GM06990 (cell line): ENCODE results near the gene CABLES2.

Experiments used
- DNase-seq: peaks from one replicate; pipeline ENCODE4 v3.0.0-alpha.2; 2011; ENCODE audit not compliant: insufficient read length; ENCODE audit errors: extremely low read depth
- H3K27me3 ChIP-seq: replicated peaks from 2 replicates; pipeline ENCODE4 v1.6.0; 2011; ENCODE audit warnings: low read length; ENCODE audit not compliant: control insufficient read depth, insufficient read depth
- H3K36me3 ChIP-seq: 2 replicates; pipeline ENCODE4 v1.5.1; 2011; ENCODE audit warnings: low read length; ENCODE audit not compliant: control insufficient read depth, insufficient read depth
- H3K4me3 ChIP-seq: replicated peaks from 2 replicates; pipeline ENCODE4 v1.5.1; 2011; ENCODE audit warnings: low read depth, mild to moderate bottlenecking, control low read depth, low read length
- CTCF ChIP-seq: IDR thresholded peaks from 2 replicates; pipeline ENCODE4 v1.5.1; 2011; ENCODE audit warnings: low read length, control low read depth, mild to moderate bottlenecking, inconsistent platforms; ENCODE audit not compliant: insufficient read depth, poor library complexity, severe bottlenecking

CABLES2 gene

DNA sequence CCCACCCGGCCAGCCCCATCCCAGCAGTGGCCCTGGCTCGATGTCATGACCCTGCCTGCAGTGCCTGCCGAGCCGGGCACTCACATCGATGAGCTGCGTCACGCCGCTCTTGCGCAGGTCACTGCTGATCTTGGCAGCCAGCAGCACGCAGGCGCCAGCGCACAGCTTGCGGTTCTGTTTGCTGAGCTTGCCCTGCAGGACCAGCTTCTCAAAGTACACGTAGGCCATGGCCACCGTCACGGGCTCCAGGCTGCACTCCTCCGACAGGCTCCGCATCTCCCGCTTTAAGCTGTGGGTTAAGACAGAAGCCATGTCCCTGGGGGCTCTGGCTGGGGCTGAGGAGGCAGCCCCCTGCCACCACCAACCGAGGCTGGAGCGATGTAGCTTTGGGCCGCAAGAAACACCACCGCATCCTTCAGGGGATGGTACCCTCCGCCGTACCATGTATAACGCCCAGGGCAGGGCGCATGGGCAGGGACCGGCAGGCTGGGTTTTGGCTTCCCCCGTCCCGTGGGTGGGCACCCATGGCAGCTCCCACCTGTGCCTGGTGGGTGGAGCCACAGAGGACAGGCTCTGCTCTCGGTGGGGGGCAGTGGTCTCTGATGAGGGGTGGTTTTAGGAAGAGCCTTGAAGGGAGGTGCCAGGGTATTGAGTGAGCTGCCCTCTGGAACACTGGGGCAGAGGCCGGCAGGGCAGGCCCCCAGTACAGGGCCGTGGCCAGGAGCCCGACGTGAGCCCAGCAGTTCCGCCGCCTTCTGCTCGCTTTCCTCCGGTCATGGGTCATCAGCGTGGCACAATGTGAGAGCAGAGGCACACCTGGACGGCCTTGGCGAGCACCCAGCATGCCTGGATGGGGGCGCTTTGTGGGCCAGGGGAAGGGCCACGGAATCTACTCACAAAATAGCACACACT lies 15.7 kb downstream of the CABLES2 start:
- Histone ChIP-seq H3K4me3 (no peak overlapping the region), H3K27me3 (no peaks in the 10 kb centered on the region), H3K36me3 (peaks cover 29% of the 10 kb centered on the region)
- DNase-seq = no peak
- no peak for TF ChIP-seq CTCF

DNA sequence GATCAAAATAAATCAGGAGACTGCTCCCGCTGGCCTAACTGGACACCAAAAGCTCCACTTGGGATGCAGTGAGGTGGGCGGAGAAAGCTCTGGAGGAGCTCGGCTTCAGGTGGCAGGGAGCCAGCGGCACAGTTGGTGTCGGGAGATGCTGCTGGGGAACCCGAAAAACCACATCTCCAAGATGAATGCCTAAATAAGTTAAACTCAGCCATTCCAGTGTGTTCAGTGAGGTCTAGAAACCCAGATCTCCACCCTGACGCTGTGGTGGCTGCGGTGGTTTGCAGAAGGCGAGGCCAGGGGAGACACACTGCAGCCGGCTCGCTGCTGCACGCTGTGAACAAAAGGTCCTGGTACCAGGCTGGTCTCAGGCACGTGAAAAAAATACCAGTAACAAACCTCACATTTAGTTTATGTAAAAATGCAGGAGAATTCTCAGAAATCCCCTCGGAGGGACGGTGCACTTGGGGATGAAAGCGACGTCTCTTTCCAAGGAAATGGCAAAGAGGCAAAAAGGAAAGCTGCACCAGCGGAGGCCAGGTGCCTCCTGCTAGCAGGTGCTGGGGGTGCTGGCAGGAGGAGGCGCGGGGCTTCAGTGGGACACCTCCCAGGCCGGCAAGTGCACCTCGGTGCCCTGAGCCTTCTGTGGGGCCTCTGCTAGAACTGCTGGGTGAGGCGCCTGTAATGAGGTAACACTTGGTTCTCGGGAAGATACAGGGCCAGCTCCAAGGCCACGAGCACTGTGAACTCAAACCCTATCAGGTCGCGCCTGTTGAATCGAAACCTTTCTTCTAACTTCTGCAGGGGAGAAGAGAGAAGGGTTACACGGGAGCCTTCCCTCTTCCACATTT lies 16.5 kb downstream of the CABLES2 start:
- DNase-seq = no peak
- Histone ChIP-seq H3K27me3 (no peaks in the 10 kb centered on the region), H3K4me3 (no peak overlapping the region), H3K36me3 (peaks cover 29% of the 10 kb centered on the region)
- no peak for TF ChIP-seq CTCF

DNA sequence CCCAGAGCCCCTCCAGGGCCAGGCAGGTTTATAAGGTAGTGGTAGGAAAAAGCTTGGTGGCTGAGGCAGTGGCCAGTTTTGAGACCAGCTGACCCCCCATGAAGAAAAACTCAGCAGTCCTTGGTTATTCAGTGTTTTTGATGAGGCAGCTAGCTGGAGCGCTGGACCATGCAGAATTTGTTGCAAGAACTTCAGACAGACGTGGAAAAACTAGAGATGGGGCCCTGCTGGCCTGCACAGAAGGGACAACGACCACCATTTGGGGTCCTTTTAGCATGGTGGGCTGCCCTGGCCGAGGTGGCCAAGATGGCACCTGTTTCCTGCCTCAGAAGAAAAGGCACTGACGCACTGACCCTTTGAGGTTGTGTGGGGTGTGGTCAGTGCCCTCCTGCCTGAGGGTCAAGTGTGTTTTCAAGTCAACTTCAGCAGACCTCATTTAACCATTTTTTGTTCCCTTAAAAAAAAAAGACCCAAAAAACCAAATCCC lies 17.4 kb downstream of the CABLES2 start:
- Histone ChIP-seq H3K36me3 (peaks cover 29% of the 10 kb centered on the region), H3K27me3 (no peaks in the 10 kb centered on the region), H3K4me3 (no peak overlapping the region)
- no peak for DNase-seq
- no peak for TF ChIP-seq CTCF

- H3K4me3 ChIP-seq = no peak overlapping the region
- no peak for DNase-seq
- TF ChIP-seq CTCF = no peak
- H3K27me3 ChIP-seq = no peaks in the 10 kb centered on the region
- peaks cover 29% of the 10 kb centered on the region for H3K36me3 ChIP-seq
Observed at GRCh38 chr20:62388839-62389600, 18.1 kb downstream of the CABLES2 start.

- no peak for DNase-seq
- TF ChIP-seq CTCF = no peak
- Histone ChIP-seq H3K4me3 (peak overlapping the region; percentile 99), H3K36me3 (peaks cover 26% of the 10 kb centered on the region), H3K27me3 (no peaks in the 10 kb centered on the region)
Observed at GRCh38 chr20:62387933-62388635, 19.0 kb downstream of the CABLES2 start.
